ENCODE measurements around the gene TNS1.

TNS1 gene

DNA sequence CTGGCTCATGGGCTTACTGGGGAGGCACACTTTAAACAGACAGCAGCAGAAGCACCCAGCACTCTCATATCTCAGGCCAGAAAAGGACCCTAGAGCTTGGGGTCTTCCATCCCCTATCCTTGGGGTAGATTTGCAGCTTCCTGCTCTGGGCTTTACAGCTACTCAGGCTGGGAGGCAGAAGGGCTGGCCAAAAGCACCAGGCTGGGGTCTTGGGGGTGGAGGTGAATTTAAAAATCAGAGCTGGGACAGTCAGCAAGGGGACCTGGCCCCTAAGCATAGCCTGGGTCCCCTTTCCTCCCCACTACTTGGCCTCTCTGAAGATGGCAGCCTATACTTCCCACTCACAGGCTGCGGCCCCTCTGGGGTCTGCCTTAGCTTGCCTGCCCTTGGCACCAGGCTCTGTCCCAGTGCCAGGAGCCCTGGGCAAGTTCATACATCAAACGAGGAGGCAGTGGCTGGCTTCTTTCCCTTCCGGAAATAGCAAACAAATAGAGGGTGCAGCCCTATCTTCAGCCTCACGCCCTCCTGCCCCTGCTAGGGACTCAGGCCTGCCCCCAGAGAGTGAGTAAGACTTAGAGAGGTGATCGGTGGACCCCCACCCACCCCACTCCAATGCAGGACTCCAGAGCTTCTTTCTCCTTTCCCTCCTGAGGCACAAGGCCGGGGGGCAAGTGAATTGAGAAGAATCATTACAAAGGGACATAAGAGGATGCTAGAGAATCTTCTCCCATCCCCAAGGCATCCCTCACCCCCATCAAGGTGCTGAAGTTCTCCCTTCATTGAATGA is 26.0 kb upstream of the TNS1 start:
- Histone ChIP-seq H4K20me1 (ENCODE audit: insufficient read depth, low read length, poor library complexity, severe bottlenecking) (no peaks in the 10 kb centered on the region), H3K79me2 (ENCODE audit: insufficient read depth, low read length) (no peaks in the 10 kb centered on the region), H3K9me2 (replicated peaks; ENCODE audit: low read depth, low read length) (no peaks in the 10 kb centered on the region), H3K27me3 (ENCODE audit: insufficient read depth, low read length, poor library complexity, severe bottlenecking) (no peaks in the 10 kb centered on the region), H3K4me2 (ENCODE audit: low read depth, low read length, poor library complexity, severe bottlenecking) (no peak overlapping the region), H3K4me3 (ENCODE audit: low read length, poor library complexity, severe bottlenecking) (no peak overlapping the region), H2AFZ (ENCODE audit: low read length) (no peak overlapping the region), H3K9me3 (ENCODE audit: insufficient read depth, low read depth, low read length) (no peaks in the 10 kb centered on the region), H3K4me1 (ENCODE audit: insufficient read depth, low read length, poor library complexity, severe bottlenecking) (no peaks in the 10 kb centered on the region), H3F3A (ENCODE audit: low read depth) (no peaks in the 10 kb centered on the region), H3K36me3 (ENCODE audit: insufficient read depth, low read length) (no peaks in the 10 kb centered on the region), H3K9ac (ENCODE audit: low read depth, low read length, poor library complexity, severe bottlenecking) (no peak overlapping the region)
- TF ChIP-seq EZH2phosphoT487 (IDR thresholded peaks at IDR 0.05; ENCODE audit: borderline replicate concordance) = no peak
- TF ChIP-seq, protein P1, sequence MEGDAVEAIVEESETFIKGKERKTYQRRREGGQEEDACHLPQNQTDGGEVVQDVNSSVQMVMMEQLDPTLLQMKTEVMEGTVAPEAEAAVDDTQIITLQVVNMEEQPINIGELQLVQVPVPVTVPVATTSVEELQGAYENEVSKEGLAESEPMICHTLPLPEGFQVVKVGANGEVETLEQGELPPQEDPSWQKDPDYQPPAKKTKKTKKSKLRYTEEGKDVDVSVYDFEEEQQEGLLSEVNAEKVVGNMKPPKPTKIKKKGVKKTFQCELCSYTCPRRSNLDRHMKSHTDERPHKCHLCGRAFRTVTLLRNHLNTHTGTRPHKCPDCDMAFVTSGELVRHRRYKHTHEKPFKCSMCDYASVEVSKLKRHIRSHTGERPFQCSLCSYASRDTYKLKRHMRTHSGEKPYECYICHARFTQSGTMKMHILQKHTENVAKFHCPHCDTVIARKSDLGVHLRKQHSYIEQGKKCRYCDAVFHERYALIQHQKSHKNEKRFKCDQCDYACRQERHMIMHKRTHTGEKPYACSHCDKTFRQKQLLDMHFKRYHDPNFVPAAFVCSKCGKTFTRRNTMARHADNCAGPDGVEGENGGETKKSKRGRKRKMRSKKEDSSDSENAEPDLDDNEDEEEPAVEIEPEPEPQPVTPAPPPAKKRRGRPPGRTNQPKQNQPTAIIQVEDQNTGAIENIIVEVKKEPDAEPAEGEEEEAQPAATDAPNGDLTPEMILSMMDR (conservative IDR thresholded peaks at IDR 0.05; ENCODE audit: low read length) = no peak

GRCh38 chr2:218028189-218028495 is 25.3 kb upstream of the TNS1 start:
- no peaks in the 10 kb centered on the region for H3K79me2 ChIP-seq (ENCODE audit: insufficient read depth, low read length)
- H3K9ac ChIP-seq (ENCODE audit: low read depth, low read length, poor library complexity, severe bottlenecking) = no peak overlapping the region
- no peak overlapping the region for H3K4me3 ChIP-seq (ENCODE audit: low read length, poor library complexity, severe bottlenecking)
- no peaks in the 10 kb centered on the region for H3K9me2 ChIP-seq (replicated peaks; ENCODE audit: low read depth, low read length)
- H4K20me1 ChIP-seq (ENCODE audit: insufficient read depth, low read length, poor library complexity, severe bottlenecking) = no peaks in the 10 kb centered on the region
- no peak overlapping the region for H2AFZ ChIP-seq (ENCODE audit: low read length)
- H3K27me3 ChIP-seq (ENCODE audit: insufficient read depth, low read length, poor library complexity, severe bottlenecking) = no peaks in the 10 kb centered on the region
- H3K36me3 ChIP-seq (ENCODE audit: insufficient read depth, low read length) = no peaks in the 10 kb centered on the region
- H3F3A ChIP-seq (ENCODE audit: low read depth) = no peaks in the 10 kb centered on the region
- no peaks in the 10 kb centered on the region for H3K9me3 ChIP-seq (ENCODE audit: insufficient read depth, low read depth, low read length)
- H3K4me1 ChIP-seq (ENCODE audit: insufficient read depth, low read length, poor library complexity, severe bottlenecking) = no peaks in the 10 kb centered on the region
- no peak overlapping the region for H3K4me2 ChIP-seq (ENCODE audit: low read depth, low read length, poor library complexity, severe bottlenecking)
- TF ChIP-seq, protein P1 (conservative IDR thresholded peaks at IDR 0.05; ENCODE audit: low read length) = no peak
- TF ChIP-seq EZH2phosphoT487 (IDR thresholded peaks at IDR 0.05; ENCODE audit: borderline replicate concordance) = no peak

DNA sequence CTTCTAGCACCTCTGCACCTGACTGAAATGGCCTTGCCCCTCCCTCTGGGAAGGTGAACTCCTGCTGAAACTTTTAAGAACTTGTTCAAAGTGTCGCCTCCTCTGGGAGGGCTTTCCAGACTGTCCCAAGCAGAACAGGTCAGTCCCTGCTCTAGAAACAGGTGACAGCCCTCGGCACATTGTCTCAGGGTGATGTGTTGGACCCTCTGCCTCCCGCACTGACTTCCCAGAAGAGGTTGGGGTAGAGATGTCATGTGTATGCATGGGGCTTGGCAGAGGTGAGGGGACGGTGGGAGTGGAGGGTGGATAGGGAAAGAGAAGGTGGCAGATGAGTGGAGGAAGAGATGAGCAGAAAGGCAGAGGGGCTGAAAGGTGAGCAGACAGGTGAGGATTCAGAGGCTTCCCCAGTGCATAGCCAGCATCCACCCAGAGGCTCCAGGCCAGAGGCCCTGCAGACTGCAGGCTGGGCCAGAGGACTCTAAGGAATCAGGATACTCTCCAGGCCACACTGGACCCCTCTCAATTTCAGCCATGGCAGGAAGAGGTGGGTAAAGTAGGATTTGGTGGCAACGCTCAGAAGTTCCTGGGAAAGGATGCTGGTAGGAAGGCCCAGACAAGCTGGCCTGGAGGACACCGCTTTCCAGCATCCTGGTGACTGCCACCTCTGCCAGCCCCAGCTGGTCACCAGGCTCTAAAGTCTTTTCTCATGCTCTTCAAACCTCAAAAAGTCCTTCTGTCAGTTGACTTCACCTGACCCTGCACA is 24.8 kb upstream of the TNS1 start:
- H3K79me2 ChIP-seq (ENCODE audit: insufficient read depth, low read length) = no peaks in the 10 kb centered on the region
- no peaks in the 10 kb centered on the region for H4K20me1 ChIP-seq (ENCODE audit: insufficient read depth, low read length, poor library complexity, severe bottlenecking)
- no peaks in the 10 kb centered on the region for H3K4me1 ChIP-seq (ENCODE audit: insufficient read depth, low read length, poor library complexity, severe bottlenecking)
- H3K4me2 ChIP-seq (ENCODE audit: low read depth, low read length, poor library complexity, severe bottlenecking) = no peak overlapping the region
- H3K36me3 ChIP-seq (ENCODE audit: insufficient read depth, low read length) = no peaks in the 10 kb centered on the region
- H3K9me2 ChIP-seq (replicated peaks; ENCODE audit: low read depth, low read length) = no peaks in the 10 kb centered on the region
- no peaks in the 10 kb centered on the region for H3K9me3 ChIP-seq (ENCODE audit: insufficient read depth, low read depth, low read length)
- no peaks in the 10 kb centered on the region for H3K27me3 ChIP-seq (ENCODE audit: insufficient read depth, low read length, poor library complexity, severe bottlenecking)
- H3F3A ChIP-seq (ENCODE audit: low read depth) = no peaks in the 10 kb centered on the region
- no peak overlapping the region for H2AFZ ChIP-seq (ENCODE audit: low read length)
- no peak overlapping the region for H3K4me3 ChIP-seq (ENCODE audit: low read length, poor library complexity, severe bottlenecking)
- no peak for TF ChIP-seq EZH2phosphoT487 (IDR thresholded peaks at IDR 0.05; ENCODE audit: borderline replicate concordance)
- TF ChIP-seq, protein P1 (conservative IDR thresholded peaks at IDR 0.05; ENCODE audit: low read length) = no peak
- H3K9ac ChIP-seq (ENCODE audit: low read depth, low read length, poor library complexity, severe bottlenecking) = no peak overlapping the region

All from Loucy (cell line).